Activated CD4-positive, alpha-beta T cell treated with anti-CD3 and anti-CD28 coated beads, Interleukin-2, amount 10 ng/mL, durations not matched to agents 24 days and 14 days (primary cell): ENCODE data around the gene HACE1. TPM values are rescaled to one million over a fixed set of nuclear protein-coding genes. Genes with fewer than 3 reads are reported as not detected.
A peak's percentile ranks its signal among the peaks of the same experiment; 100 is the strongest.
"Not testable (repeated sequence)": the region's sequence is repeated elsewhere in the genome, so short reads cannot be mapped to it uniquely, and the experiment has no call there.

ENCODE experiments used
- DNase-seq: peaks from one replicate; pipeline ENCODE4 v3.0.0; 2022
- H3K27ac Mint-ChIP-seq: one replicate; pipeline ENCODE4 v1.8.0; 2022; ENCODE audit warnings: mild to moderate bottlenecking, mixed read lengths
- H3K27me3 Mint-ChIP-seq: one replicate; pipeline ENCODE4 v1.8.0; 2022; ENCODE audit warnings: mixed read lengths
- H3K36me3 Mint-ChIP-seq: one replicate; pipeline ENCODE4 v1.8.0; 2022; ENCODE audit warnings: low read depth, mild to moderate bottlenecking, mixed read lengths
- H3K4me1 Mint-ChIP-seq: one replicate; pipeline ENCODE4 v1.8.0; 2021; ENCODE audit warnings: mixed read lengths
- H3K4me3 Mint-ChIP-seq: one replicate; pipeline ENCODE4 v1.8.0; 2022; ENCODE audit warnings: mild to moderate bottlenecking, moderate library complexity, mixed read lengths
- H3K9me3 Mint-ChIP-seq: one replicate; pipeline ENCODE4 v1.8.0; 2021; ENCODE audit warnings: mixed read lengths
- intact Hi-C: fragments of 100-400 bp; cut with micrococcal nuclease; formaldehyde crosslinking; loops from one replicate; pipeline ENCODE4 v1.15.1; 2023
- total RNA-seq: library from RNA; stranded (reverse); gene quantifications from 2 replicates; pipeline ENCODE4 v1.2.3, GENCODE V29; 2022

Gene HACE1
- total RNA-seq, 1 donor from 2014 or later: 21.3 TPM

DNA sequence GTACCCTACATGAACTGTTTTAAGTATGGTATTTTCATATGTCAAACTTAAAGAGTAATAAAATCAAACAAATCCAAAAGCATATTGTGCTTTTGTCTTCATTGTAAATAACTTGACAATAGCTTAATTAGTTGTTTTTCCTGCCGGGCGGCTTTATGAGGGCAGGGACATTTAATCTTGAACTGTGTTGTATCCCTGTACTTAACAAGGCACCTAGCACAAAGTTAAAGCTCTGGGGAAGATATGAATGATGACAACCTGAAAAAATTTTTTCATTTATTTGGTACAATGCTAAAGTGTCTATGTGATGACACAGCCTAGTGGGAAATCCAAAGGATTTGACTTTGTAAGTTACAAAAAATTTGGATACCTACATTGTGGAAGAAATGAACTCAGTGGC, 502 bp upstream of the HACE1 start:
- Mint-ChIP-seq H3K36me3 (peaks cover 2% of the 10 kb centered on the region), H3K4me3 (peak overlapping the region; percentile 98), H3K4me1 (peaks cover 24% of the 10 kb centered on the region), H3K27me3 (peaks cover 2% of the 10 kb centered on the region), H3K27ac (peak overlapping the region; percentile 90), H3K9me3 (no peaks in the 10 kb centered on the region)
- no peak for DNase-seq
- intact Hi-C loops: no loop called here

DNA sequence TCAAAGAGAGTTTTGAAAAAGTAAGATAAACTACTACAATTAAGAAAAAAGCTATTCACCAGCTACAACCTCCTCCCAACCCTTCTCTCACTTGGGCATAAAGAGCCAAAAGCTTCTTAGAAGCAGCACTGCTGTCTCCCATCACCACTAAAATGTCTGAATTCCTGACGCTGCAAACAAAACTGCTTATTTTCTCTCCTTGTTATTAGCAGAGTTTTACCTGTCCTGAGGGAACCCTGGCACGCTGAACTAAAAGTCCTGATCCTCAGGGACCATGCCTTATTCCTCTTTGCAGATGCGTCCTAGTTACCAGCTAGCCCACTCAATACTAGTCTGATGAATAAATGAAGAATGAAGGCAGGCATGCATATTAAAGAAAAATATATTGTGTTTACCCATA, 1.1 kb downstream of the HACE1 start:
- Mint-ChIP-seq H3K27me3 (no peaks in the 10 kb centered on the region), H3K36me3 (peaks cover 2% of the 10 kb centered on the region), H3K4me3 (peak overlapping the region; percentile 98), H3K4me1 (peaks cover 24% of the 10 kb centered on the region), H3K9me3 (no peaks in the 10 kb centered on the region), H3K27ac (peak overlapping the region; percentile 90)
- intact Hi-C loops: loop anchor here (1.0 to 10.0 kb wide), 4 partner anchors 69 to 544 kb away; partner anchors contain the start of gene PREP
- DNase-seq: no peak

- Mint-ChIP-seq H3K4me1 (peaks cover 16% of the 10 kb centered on the region), H3K36me3 (peaks cover 14% of the 10 kb centered on the region), H3K4me3 (no peak overlapping the region), H3K27ac (no peak overlapping the region), H3K27me3 (no peaks in the 10 kb centered on the region), H3K9me3 (no peaks in the 10 kb centered on the region)
- DNase-seq: no peak
- intact Hi-C loops: loop anchor here (5.0 to 10.0 kb wide), 2 partner anchors 171 to 547 kb away; partner anchors contain the start of gene PREP
Measured at GRCh38 chr6:104855507-104855906, 4.2 kb downstream of the HACE1 start.

DNA sequence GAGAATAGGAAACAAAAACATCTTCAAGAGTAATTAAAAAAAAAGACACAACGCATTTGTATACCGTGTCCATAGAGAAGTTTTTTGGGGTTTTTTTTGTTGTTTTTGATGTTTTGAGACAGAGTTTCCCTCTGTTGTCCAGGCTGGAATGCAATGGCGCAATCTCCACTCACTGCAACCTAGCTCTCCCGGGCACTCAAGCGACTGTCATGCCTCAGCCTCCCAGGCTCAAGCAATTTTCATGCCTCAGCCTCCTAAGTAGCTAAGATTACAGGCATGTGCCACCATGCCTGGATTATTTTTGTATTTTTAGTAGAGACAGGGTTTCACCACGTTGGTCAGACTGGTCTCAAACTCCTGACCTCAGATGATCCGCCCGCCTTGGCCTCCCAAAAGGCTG, 12.0 kb downstream of the HACE1 start:
- H3K4me3 Mint-ChIP-seq, H3K27ac Mint-ChIP-seq, H3K9me3 Mint-ChIP-seq, H3K4me1 Mint-ChIP-seq, H3K27me3 Mint-ChIP-seq, DNase-seq, intact Hi-C loops: not testable (repeated sequence)
- peaks cover 34% of the 10 kb centered on the region for H3K36me3 Mint-ChIP-seq

- peaks cover 5% of the 10 kb centered on the region for H3K4me1 Mint-ChIP-seq
- intact Hi-C loops: no loop called here
- DNase-seq: no peak
- H3K27me3 Mint-ChIP-seq: no peaks in the 10 kb centered on the region
- no peak overlapping the region for H3K4me3 Mint-ChIP-seq
- no peaks in the 10 kb centered on the region for H3K9me3 Mint-ChIP-seq
- H3K27ac Mint-ChIP-seq: no peak overlapping the region
- H3K36me3 Mint-ChIP-seq: peaks cover 30% of the 10 kb centered on the region
Measured at GRCh38 chr6:104843229-104843628, 16.5 kb downstream of the HACE1 start.

GRCh38 chr6:104837158-104837557, 22.6 kb downstream of the HACE1 start:
- Mint-ChIP-seq H3K27me3 (no peaks in the 10 kb centered on the region), H3K9me3 (no peaks in the 10 kb centered on the region), H3K4me1 (no peaks in the 10 kb centered on the region), H3K27ac (no peak overlapping the region), H3K36me3 (peaks cover 32% of the 10 kb centered on the region), H3K4me3 (no peak overlapping the region)
- DNase-seq: no peak
- intact Hi-C loops: no loop called here

- H3K27ac Mint-ChIP-seq, H3K4me1 Mint-ChIP-seq, H3K27me3 Mint-ChIP-seq, H3K9me3 Mint-ChIP-seq, H3K4me3 Mint-ChIP-seq, DNase-seq, intact Hi-C loops: not testable (repeated sequence)
- H3K36me3 Mint-ChIP-seq: peaks cover 34% of the 10 kb centered on the region
Measured at GRCh38 chr6:104836479-104837020, 23.2 kb downstream of the HACE1 start.

- no peak overlapping the region for H3K4me3 Mint-ChIP-seq
- intact Hi-C loops: no loop called here
- H3K9me3 Mint-ChIP-seq: no peaks in the 10 kb centered on the region
- DNase-seq: no peak
- H3K27ac Mint-ChIP-seq: no peak overlapping the region
- H3K36me3 Mint-ChIP-seq: peaks cover 34% of the 10 kb centered on the region
- H3K27me3 Mint-ChIP-seq: no peaks in the 10 kb centered on the region
- H3K4me1 Mint-ChIP-seq: no peaks in the 10 kb centered on the region
Measured at GRCh38 chr6:104835782-104836181, 23.9 kb downstream of the HACE1 start.

- Mint-ChIP-seq H3K4me3 (no peak overlapping the region), H3K27me3 (no peaks in the 10 kb centered on the region), H3K4me1 (peaks cover 5% of the 10 kb centered on the region), H3K27ac (no peak overlapping the region), H3K36me3 (peaks cover 11% of the 10 kb centered on the region), H3K9me3 (peaks cover 5% of the 10 kb centered on the region)
- DNase-seq: no peak
- intact Hi-C loops: no loop called here
Measured at GRCh38 chr6:104829183-104829958, 30.3 kb downstream of the HACE1 start.

GRCh38 chr6:104828478-104828877, 31.2 kb downstream of the HACE1 start:
- Mint-ChIP-seq H3K27me3 (no peaks in the 10 kb centered on the region), H3K36me3 (peaks cover 15% of the 10 kb centered on the region), H3K4me3 (no peak overlapping the region), H3K27ac (no peak overlapping the region), H3K4me1 (peaks cover 5% of the 10 kb centered on the region), H3K9me3 (peaks cover 5% of the 10 kb centered on the region)
- no peak for DNase-seq
- intact Hi-C loops: no loop called here

DNA sequence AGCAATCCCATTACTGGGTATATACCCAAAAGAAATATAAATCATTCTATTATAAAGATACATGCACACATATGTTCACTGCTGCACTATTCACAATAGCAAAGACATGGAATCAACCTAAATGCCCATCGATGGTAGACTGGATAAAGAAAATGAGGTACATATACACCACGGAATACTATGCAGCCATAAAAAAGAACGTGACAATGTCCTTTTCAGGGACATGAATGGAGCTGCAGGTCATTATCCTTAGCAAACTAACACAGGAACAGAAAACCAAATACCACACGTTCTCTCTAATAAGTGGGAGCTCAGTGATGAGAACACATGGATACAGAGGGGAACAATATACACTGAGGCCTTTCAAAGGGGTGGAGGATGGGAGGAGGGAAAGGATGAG, 38.9 kb downstream of the HACE1 start:
- intact Hi-C loops, H3K27me3 Mint-ChIP-seq, H3K27ac Mint-ChIP-seq, DNase-seq, H3K4me3 Mint-ChIP-seq, H3K4me1 Mint-ChIP-seq: not testable (repeated sequence)
- H3K9me3 Mint-ChIP-seq: peaks cover 28% of the 10 kb centered on the region
- peaks cover 34% of the 10 kb centered on the region for H3K36me3 Mint-ChIP-seq

DNA sequence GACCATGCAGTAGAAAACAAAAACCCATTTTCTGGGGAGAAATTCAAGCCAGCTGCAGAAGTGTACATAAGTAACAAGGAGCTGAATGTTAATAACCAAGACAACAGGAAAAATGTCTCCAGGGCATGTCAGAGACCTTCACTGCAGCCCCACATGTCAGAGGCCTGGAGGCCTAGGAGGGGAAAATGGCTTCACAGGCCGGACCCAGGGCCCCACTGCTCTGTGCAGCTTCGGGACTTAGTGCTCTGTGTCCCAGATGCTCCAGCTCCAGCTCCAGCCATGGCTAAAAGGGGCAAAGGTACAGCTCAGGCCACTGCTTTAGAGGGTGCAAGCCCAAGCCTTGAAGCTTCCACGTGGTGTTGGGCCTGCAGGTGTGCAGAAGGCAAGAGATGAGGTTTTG, 43.6 kb downstream of the HACE1 start:
- no peaks in the 10 kb centered on the region for H3K27me3 Mint-ChIP-seq
- intact Hi-C loops: no loop called here
- peaks cover 39% of the 10 kb centered on the region for H3K36me3 Mint-ChIP-seq

DNA sequence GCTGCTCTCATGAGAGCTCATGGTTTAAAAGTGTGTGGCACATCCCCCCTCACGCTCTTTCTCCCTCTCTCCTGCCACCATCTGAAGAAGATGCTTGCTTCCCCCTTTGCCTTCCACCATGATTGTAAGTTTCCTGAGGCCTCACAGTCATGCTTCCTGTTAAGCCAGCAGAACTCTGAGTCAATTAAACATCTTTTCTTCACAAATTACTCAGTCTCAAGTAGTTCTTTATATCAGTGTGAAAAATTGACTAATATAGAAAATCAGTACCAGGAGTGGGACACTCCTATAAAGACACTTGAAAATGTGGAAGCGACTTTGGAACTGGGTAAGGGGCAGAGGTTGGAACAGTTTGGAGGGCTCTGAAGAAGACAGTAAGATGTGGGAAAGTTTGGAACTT, 45.0 kb downstream of the HACE1 start:
- H3K27ac Mint-ChIP-seq: no peak overlapping the region
- no peaks in the 10 kb centered on the region for H3K27me3 Mint-ChIP-seq
- H3K4me3 Mint-ChIP-seq: no peak overlapping the region
- H3K4me1 Mint-ChIP-seq: peaks cover 5% of the 10 kb centered on the region
- H3K36me3 Mint-ChIP-seq: peaks cover 32% of the 10 kb centered on the region
- H3K9me3 Mint-ChIP-seq: peaks cover 23% of the 10 kb centered on the region
- intact Hi-C loops: no loop called here
- no peak for DNase-seq

More for the DNA sequence above, 43.6 kb downstream of the HACE1 start:
- Mint-ChIP-seq H3K4me1 (peaks cover 5% of the 10 kb centered on the region), H3K4me3 (no peak overlapping the region), H3K9me3 (peaks cover 31% of the 10 kb centered on the region), H3K27ac (no peak overlapping the region)
- DNase-seq: no peak

DNA sequence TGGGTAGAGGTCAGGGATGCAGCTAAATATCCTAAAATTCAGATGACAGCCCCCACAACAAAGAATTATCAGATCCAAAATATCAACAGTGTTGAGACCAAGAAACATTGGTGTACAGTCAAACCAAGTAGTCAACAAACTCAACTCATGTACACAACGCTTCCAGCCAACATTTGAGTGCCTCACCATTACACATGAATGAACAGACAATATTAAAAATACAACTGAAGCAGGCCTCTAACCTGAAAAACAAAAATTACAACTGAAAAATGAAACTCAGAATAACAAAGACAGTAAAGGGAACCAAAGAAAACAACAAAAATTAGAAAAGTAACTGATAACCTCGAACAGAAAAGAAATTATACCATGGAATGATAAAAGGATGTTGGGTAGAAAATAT, 46.2 kb downstream of the HACE1 start:
- no peak overlapping the region for H3K4me3 Mint-ChIP-seq
- peaks cover 5% of the 10 kb centered on the region for H3K4me1 Mint-ChIP-seq
- no peak overlapping the region for H3K27ac Mint-ChIP-seq
- intact Hi-C loops: no loop called here
- peaks cover 26% of the 10 kb centered on the region for H3K36me3 Mint-ChIP-seq
- DNase-seq: no peak
- no peaks in the 10 kb centered on the region for H3K27me3 Mint-ChIP-seq
- H3K9me3 Mint-ChIP-seq: peaks cover 14% of the 10 kb centered on the region
